LNCAP (cell line): Measurements from ENCODE around the gene MGST2.

Experiments used
- CTCF ChIP-seq: fragments of 450-650 bp; IDR thresholded peaks from 2 replicates; pipeline ENCODE4 v1.5.1; 2017; ENCODE audit warnings: mild to moderate bottlenecking

MGST2 gene

GRCh38 chr4:139676365-139676764 lies 10.7 kb downstream of the MGST2 start:
- TF ChIP-seq CTCF: no peak

GRCh38 chr4:139676913-139677585 lies 11.4 kb downstream of the MGST2 start:
- no peak for TF ChIP-seq CTCF

- no peak for TF ChIP-seq CTCF
These were observed 16.7 kb downstream of the MGST2 start for GRCh38 chr4:139682309-139682708.

DNA sequence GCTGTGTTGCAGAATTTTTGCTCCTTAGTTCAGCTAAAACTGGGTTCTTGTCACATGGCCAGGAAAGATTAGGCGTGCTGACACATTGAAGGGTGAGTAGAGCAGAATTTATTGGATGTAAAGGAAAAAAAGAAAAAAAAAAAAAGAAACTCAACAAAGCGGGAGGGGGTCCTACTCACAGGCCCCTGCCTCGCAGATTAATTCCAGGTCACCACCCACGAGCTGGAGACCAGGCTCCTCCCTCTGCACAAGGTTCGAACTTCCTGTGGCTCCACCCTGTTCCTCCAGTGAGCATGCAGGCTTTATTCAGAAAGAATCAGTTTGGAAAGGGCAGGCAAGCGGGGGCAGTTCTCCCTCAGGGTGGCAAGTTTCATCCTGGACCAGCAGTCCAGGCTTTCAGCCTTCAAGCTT lies 17.1 kb downstream of the MGST2 start:
- no peak for TF ChIP-seq CTCF

DNA sequence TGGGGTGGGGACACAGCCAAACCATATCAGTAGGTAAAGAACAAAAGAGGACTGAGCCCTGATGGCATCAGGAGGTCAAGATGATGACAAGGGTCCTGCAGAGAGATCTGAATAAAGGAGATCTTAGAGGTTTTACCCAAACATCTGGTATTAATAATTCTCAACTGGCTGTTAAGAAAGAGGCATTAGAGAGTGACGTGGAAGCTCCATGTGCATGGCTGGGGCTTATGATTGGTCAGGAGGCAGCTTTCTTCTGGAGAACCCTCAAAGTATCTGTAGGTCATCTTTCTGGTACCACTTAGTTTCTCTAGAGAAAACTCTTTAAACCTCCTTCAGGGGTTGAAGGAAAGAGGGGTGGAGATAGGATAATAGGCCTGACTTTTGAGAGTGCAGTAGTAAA lies 18.7 kb downstream of the MGST2 start:
- no peak for TF ChIP-seq CTCF

GRCh38 chr4:139685180-139685579 lies 19.6 kb downstream of the MGST2 start:
- no peak for TF ChIP-seq CTCF

GRCh38 chr4:139686130-139686529 lies 20.5 kb downstream of the MGST2 start:
- no peak for TF ChIP-seq CTCF

DNA sequence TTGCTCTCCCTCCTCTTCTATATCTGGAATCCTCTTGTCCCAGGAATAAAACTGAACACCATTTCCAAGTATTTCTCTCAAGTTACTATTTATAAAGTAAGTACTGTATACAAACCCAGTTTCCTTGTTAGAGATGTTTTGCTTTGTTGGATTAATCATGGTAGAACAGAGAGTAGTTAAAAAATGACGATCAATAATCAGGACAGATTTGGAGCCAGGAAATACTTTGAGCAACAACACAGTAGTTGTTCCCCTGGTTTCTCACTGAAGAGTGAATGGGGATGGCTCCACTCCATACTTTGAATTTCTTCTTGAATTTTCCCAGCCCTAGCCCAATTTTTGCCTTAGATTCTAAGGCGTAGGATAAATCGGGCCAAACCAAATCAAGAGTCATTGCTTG lies 21.4 kb downstream of the MGST2 start:
- TF ChIP-seq CTCF: no peak
